ENCODE data around the gene MRPS34.
"Not testable (repeated sequence)": the region's sequence is repeated elsewhere in the genome, so short reads cannot be mapped to it uniquely, and the experiment has no call there.

Gene MRPS34

DNA sequence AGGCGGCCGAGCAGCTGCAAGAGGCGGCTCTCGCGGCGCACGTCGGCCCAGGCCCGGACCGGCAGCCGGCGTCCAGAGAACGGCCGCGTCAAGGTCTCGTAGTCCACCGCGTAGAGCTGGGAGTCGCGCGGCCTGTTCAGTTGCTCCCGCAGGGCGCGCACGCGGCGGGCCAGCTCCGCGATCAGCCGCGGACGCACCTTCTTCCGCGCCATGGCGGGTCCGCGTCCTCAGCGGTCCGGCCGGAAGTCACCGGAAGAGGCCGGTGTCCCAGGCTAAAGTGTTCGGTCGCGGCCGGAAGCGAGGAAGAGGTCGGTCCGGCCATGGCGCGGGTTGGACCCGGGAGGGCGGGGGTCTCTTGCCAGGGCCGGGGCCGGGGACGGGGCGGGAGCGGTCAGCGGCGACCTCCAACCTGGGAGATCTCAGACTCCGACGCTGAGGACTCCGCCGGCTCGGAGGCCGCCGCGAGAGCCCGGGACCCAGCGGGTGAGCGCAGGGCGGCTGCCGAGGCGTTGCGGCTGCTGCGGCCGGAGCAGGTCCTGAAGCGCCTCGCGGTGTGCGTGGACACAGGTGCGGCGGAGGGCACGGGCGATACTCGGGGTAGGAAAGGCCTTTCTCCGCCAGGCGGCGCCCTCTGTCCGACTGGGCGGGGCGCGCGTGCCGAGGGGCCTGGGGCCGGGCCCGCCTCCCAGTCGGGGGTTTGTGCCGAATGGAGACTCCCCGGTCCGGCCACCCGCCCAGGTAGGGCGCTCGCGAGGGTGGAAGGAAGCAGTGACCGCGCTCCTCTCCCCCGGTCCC is at the start of gene MRPS34:
Gene MRPS34, minus strand, starts transcription at position 227 of the 795 bp plus-strand sequence. Its CDS starts 15 bp downstream, at position 212.
- peak; percentile 74 to 78 for DNase-seq (ENCODE audit: low read depth in 2 of 2)

DNA sequence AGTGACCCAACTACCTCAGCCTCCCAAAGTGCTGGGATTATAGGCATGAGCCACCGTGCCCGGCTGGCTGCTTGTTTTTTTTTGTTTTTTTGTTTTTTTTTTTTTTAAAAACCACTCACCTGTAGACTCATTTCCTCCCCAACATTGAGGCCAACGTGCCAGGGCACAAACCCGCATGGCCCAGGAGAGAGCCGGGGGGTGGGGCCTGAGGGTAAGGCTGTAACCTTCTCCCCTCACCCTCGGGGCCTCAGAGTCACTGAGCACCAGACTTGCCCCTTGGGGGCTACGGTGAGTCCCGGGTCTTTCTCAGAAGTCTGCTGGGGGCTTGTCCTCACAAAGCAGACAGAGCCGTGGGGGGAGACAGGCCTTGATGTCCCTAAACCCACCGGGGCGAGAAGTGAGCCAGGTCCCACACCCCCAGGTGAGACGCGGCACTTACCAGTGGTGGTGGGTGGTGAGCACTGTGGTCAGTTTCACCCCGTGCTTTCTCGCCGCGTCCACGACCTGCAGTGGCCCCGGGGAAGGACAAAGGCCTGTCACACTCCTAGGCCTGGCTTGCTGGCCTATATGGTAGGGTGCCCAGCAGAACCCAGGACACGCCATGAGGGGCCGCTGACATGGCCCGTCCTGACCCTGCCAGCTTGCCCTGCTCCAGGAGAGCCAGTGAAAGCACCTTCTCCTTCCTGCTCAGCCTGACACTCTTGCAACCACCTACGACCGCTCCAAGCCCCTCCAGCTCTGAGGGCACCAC is 49.1 kb upstream of the MRPS34 start:
- DNase-seq (ENCODE audit: low read depth in 2 of 2) = no peak

DNA sequence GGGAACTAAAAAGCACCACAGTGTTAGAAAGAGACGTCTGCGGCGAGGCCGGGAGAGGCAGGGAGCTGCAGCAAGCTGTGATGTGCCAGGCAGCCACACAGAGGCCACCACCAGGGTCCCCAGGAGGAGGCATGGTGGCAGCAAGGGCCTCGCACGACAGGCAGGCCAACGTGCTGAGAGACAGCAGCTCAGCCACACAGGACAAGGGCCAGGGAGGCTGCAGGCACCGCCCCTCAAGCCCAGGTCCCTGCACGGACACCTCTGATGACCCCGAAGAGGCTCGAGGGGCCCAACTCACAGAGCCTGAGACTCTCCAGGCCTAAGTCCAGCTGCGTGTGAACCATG is 48.0 kb upstream of the MRPS34 start:
- no peak for DNase-seq (ENCODE audit: low read depth in 2 of 2)

DNA sequence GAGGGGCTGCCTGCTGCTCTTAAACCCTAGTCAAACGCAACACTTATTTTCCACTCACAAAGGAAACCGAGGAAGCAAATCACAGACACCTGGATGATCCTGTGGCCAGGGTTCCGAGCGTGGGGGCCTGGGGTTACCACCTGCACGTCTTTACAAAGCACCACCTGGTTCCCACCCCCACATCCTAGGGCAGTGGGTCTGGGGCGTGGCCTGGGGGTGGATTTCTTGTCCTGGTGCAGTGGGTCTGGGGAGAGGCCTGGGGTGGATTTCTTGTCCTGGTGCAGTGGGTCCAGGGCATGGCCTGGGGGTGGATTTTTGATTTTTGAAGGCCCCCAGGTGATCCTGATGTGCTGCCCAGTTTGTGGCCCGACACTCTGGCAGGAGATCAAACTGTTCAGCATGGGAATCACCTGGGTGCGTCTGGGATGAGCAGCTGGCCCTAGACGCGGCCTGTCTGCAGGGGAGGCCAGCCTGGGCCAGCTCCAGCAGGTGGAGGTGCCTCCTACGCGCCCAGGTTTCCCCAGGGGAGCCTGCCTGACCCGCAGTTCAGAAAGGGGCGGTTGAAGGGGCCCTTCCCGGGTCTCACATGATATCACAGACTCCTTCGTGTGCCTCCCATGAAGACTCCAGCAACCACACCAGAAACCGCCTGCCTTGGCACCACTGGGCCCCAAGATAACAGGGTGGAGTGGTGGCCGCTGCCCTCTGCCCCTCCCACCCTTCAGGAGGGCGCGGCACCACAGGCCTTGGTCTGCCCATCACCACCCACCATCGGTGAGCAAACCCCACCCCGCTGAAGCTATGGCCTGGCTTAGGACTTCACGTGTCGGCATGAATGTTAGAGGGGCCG is 47.4 kb upstream of the MRPS34 start:
- no peak for DNase-seq (ENCODE audit: low read depth in 2 of 2)

DNA sequence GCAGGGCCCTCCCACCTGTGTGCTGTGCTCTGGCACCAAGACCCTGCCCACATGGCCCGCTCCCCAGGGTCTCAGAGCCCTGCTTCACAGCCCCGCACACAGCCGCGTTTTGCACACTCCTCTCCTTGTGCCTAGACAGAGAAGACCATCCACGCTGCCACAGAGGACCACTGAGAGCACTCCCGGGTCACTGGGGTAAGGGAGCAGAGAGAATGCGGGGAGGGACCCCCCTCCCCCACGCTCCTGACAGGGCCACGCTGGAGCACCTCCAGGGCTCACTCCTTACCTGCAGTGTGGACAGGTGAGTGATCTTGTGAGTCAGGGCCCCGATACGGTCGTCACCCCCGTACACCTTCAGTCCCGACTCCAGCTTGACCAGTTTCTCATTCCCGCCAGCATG is 46.7 kb upstream of the MRPS34 start:
- no peak for DNase-seq (ENCODE audit: low read depth in 2 of 2)

DNA sequence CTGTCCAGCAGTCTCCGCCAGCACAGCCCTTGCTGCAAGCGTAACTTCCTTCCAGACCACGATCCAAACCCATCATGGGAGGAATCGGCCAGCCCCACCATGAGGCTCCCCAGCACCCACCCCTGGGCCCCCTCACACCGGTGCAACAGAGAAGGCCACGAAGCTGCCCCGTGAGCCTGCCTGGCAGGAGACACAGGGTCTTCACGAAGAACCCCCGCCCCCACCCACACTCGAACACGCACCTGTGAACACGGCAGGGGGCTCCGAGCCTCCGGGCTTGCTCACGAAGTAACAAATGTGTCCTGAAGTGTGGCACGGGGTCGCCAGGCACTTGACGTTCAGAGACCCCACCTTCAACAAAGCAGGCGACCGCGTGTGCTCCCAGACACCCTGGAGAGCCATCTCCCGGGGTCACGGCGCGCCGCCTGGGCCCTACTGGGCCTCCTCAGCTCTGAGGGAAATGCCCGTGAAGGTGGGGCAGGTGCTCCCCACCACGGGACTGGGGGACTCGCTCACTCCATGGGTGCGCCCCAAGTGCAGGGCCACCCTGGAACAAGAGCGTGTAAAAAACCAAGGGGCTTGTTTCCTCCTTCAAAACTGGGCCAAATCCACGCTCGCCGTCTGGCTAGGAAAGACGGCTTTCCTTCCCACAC is 46.1 kb upstream of the MRPS34 start:
- no peak for DNase-seq (ENCODE audit: low read depth in 2 of 2)

- no peak for DNase-seq (ENCODE audit: low read depth in 2 of 2)
Measured at GRCh38 chr16:1818204-1818872, 45.4 kb upstream of the MRPS34 start.

GRCh38 chr16:1817716-1818115 is 44.8 kb upstream of the MRPS34 start:
- DNase-seq (ENCODE audit: low read depth in 2 of 2) = no peak

DNA sequence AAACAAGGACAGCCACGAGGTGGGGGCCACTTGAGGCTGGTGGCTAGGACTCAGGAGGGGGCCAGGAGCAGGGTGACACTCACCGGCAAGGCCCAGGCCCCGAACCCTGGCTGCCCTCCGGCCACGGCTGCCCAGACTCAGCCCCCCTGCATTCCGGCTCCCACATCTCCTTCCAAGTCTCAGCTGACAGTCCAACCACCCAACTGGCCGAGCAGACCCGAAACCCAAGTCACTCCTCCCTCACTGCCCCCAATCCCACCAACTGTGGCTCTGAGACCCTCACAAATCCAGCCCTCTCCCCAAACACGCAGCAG is 44.3 kb upstream of the MRPS34 start:
- no peak for DNase-seq (ENCODE audit: low read depth in 2 of 2)

DNA sequence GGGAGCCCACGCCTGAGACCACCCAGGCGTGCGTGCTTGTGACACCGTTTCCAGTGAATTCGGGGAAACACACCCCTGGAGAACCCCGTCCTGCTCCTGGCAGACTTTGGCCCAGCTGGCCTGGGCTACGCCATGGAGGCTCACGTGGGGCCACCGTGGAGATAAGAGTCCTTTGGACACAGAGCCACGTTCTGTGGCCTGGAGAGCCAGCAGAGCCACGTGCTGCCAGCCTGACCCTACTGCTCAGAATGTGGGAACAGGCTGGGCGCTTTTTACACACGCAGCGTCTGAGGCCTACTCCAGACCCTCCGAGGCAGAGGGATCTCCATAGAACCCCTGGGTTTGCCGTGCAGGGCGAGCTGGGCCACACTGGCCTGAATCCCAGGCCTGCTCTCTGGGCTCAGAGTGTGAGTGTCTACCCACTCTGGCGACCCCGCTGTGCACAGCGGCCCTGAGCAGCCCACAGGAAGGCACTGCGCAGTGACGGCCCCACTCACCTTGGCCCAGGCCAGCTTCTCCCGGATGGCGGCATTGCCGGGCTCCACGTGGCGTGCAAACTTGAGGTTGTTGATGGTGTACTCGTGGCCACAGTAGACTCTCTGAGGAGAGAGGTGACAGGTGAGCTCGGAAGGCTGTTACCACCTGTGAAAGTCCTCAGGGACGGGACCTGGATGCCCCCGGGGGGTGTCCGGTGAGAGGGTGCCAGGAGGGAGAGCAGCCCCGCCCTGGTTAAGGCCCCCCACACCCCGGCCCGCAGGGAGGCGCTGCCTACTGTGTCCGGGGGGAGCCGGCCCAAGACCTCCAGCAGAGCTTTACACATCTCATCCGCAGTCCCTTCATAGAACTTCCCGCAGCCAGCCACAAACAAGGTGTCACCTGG is 43.7 kb upstream of the MRPS34 start:
- no peak for DNase-seq (ENCODE audit: low read depth in 2 of 2)

DNA sequence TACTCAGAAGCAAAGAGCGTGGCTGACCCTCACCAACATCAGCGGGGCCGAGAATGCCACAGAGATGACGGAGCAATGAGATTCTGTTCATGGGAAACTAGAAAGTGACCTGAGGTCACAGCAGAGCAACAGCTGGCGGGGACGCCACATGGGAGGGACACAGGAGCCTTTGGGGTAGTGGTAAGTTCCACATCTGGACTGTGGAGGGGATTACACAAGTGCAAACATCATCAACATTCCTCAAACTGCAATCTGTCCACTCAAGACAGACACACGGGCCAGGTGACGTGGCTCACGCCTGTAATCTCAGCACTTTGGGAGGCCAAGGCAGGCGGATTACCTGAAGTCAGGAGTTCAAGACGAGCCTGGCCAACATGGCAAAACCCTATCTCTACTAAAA is 42.5 kb upstream of the MRPS34 start:
- no peak for DNase-seq (ENCODE audit: low read depth in 2 of 2)

DNA sequence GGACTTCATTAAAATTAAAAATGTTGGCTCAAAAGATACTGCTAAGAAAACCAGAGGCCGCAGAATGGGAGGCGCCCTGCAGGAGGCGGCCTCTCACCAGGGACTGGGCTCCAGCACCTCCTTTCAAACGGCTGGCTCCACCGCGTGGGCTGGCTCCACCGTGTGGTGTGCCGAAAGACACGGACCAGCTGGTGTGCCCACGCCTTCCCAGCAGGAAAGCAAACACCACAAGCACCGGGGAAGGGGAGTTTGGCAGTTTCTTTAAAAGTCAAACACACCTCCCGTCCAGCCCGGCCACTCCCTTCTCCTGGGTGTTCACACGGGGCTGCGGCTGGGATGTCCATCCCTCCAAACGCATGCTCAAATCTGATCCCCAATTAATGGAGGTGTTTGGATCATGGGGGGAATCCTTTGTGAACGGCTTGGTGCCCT is 39.8 kb upstream of the MRPS34 start:
- DNase-seq (ENCODE audit: low read depth in 2 of 2) = peak; percentile 8 to 47

DNA sequence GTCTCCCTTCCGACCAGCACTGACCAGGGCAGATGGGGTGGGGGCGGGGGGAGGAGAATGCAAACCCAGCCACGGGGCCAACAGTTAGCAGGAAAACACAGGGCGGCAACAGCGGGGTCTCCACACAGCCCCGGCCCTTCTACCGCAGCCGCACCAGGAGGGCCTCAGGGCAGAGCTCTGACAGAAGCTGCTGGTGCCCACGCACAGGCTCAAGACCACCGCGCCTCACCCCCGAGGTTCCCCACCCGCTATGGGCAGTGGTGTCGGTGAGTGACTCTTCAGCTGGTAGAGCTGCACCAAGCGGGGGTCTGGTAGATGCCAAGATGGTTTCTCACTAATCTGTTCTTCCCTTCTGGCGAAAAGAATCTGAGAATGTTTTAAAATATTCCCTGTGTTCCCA is 37.6 kb upstream of the MRPS34 start:
- no peak for DNase-seq (ENCODE audit: low read depth in 2 of 2)

GRCh38 chr16:1810106-1810505 is 37.2 kb upstream of the MRPS34 start:
- no peak for DNase-seq (ENCODE audit: low read depth in 2 of 2)

- no peak for DNase-seq (ENCODE audit: low read depth in 2 of 2)
Measured at GRCh38 chr16:1809281-1809801, 36.4 kb upstream of the MRPS34 start.

DNA sequence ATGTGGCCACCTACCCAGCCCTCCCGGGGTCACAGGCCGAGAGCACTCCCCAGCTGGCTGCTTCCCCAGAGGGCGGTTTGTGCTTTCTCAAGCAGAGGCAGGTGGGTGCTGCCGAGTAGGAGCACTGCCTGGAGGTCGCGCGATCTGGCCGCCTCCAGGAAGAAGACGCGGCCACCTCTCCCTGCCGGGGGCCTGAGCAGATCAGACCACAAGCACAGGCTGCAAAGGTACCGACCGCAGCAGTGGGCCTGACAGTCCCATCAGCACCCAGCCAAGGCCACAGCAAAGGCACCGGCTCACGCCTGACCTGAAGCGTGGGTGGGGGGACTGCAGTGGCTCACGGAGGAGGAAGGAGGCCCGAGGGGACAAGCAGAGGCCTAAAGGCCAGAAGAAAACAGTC is 35.8 kb upstream of the MRPS34 start:
- DNase-seq (ENCODE audit: low read depth in 2 of 2) = no peak

DNA sequence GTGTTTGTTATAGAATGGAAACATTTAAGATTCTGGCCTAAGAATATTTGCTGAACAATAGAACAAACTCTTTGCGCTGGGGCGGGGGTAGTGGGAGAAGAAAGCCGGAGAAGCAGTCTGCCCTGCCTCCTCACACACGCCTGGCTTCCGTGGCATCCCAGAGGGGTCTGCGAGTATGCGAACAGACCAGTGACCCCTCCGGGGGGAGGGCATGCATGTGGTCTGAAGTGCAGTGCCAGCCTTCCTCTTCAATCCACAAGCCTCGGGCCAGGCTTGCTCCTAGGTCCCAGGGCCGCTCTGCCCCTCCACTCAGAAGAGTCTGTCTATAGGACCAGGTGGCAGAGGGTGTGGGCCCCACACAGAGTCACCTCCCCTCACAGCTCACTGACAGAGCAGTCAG is 34.7 kb upstream of the MRPS34 start:
- no peak for DNase-seq (ENCODE audit: low read depth in 2 of 2)

DNA sequence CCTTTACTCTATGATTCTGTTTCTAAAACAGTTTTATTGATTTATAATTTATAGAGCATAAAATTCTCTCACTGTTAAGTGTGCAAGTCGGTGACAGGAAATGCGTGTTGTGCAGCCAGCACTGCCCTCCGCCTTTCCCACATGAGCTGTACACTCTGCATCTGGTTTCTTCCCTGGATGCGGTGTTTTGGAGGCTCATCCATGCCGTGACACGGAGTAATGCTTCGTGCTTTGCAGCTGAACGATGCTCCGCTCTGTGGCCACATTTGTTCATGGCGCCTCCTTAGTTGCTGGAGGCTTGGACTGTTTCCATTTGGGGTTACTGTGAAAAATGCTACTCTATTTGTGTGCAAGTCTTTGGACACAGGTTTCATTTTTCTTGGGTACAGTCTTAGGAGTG is 27.8 kb upstream of the MRPS34 start:
- DNase-seq (ENCODE audit: low read depth in 2 of 2) = no peak

DNA sequence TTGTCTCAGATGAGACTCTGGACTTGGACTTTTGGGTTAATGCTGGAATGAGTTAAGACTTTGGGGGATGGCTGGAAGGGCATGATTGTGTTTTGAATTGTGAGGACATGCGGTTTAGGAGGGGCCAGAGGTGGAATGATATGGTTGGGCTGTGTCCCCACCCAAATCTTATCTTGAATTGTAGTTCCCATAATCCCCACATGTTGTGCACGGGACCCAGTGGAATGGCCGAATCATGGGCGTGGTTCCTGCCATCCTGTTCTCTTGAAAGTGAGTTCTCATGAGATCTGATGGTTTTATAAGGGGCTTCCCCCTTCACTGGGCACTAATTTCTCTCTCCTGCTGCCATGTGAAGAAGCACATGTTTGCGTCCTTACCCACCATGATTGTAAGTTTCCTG is 26.3 kb upstream of the MRPS34 start:
- not testable (repeated sequence) for DNase-seq (ENCODE audit: low read depth in 2 of 2)
